ENCODE results near the gene HOXA6. TPM values are rescaled to one million over a fixed set of nuclear protein-coding genes. Genes with fewer than 3 reads are reported as not detected.

HOXA6 gene
- total RNA-seq, 2 experiments from 2014 or later: not detected

DNA sequence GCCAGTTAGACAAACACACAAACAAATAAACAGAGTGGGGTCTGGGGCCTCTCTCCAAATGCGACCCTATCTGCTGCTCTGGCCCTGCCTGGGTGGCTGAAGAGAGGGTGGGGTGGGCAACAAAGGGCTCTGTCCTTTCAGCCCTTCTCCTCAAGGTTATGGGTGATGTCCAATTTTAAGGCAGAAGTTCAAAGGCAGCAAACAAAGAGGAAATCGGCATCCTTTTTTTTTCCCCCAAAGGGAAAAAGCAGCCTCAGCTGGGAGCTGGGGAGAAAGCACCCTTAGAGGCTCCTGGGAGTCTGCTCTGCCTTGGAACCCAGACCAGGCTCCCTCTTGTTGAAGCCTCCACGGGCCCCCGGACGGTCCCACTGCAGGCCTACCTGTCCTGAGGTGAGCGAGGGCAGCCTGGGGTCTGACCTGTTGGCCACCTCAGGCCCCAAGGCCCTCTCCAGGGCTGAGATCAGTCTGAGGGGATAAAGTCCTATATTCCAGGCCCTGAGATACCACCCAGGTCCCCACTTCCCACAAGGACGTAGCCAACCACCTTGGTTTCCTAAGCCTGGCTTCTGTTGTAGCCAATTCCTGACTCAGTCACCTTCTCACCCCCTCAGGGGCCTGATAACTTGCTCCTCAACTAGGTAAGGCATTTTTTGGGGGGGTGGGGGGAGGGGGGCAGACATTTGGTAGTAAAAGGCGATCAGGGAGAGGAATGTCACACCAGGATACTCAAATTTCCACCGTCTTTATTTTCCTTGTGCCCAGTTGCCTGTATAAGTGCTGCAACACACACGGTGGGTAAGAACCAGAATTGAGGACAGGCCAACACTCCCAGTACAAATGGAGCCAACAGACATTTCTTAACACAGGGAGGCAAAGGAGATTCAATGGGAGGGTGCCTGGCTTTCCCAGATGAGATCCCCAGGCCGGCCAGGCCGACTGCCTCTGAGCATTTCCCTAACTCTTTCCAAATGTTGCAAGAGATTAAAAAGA, 33.2 kb upstream of the HOXA6 start:
- Mint-ChIP-seq H3K27ac (no peak overlapping the region), H3K27me3 (peaks cover 69% of the 10 kb centered on the region), H3K9me3 (no peaks in the 10 kb centered on the region), H3K36me3 (ENCODE audit: low read depth) (no peaks in the 10 kb centered on the region), H3K4me3 (no peak overlapping the region), H3K4me1 (ENCODE audit: low read depth) (peaks cover 15% of the 10 kb centered on the region)
- ChIA-PET CTCF (interaction anchor here (0.7 to 10.4 kb wide), 27 partner anchors 8 to 1288 kb away, joined by 3 to 61 read pairs (median 5); partner anchors contain the start of genes EVX1, HOXA3 and HOXA7), POLR2A (no interaction called here)
- intact Hi-C loops (cut with micrococcal nuclease): no loop called here
- no peak for ATAC-seq
- TF ChIP-seq, protein P1, sequence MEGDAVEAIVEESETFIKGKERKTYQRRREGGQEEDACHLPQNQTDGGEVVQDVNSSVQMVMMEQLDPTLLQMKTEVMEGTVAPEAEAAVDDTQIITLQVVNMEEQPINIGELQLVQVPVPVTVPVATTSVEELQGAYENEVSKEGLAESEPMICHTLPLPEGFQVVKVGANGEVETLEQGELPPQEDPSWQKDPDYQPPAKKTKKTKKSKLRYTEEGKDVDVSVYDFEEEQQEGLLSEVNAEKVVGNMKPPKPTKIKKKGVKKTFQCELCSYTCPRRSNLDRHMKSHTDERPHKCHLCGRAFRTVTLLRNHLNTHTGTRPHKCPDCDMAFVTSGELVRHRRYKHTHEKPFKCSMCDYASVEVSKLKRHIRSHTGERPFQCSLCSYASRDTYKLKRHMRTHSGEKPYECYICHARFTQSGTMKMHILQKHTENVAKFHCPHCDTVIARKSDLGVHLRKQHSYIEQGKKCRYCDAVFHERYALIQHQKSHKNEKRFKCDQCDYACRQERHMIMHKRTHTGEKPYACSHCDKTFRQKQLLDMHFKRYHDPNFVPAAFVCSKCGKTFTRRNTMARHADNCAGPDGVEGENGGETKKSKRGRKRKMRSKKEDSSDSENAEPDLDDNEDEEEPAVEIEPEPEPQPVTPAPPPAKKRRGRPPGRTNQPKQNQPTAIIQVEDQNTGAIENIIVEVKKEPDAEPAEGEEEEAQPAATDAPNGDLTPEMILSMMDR (IDR thresholded peaks at IDR 0.05): no peak
- DNase-seq: no peak

DNA sequence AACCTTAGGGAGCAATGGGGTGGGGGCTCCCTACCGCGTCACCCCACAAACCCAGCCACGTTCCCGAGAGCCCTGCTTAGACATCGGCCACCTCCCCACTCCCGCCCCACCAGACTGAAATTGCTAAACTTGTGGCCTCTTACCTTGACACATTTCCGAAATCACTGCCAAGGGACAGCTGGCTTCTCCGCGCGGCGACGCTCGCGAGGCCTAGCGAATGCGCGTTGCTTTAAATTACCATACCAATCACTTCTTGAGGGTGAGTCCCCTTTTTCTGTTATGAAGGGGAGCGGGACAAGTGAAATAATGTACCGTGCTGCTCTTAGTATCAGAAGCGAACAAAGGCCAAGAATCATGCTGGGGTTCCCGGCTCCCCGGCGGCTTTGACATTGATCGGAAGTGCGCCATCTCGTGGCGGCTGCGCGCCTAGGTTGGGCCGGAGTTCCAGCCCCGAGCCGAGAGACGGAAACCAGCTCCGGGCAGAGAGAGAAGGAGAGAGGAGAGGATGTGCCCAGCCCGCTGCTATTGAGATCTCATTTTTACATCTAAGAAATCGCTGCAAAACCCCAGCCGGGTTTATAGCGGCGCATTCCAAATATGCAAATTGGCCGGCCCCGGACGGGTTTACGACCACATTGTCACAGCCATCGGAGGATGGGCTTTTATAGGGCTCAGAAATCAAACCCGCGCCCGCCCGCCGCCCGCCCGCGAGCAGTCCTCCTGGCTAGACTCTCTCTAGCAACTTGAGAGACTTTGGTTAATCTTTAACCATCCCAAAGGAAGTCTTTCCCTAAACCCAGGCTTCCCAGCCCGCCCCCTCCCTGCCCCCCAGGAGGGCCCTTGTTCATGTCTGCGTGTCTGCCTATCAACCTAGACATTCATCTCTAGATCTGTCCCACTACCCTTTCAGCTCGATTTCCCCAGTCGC, 32.2 kb upstream of the HOXA6 start:
- no peak overlapping the region for H3K27ac Mint-ChIP-seq
- CTCF ChIA-PET: interaction anchor here (0.6 to 10.4 kb wide), 37 partner anchors 9 to 1287 kb away, joined by 3 to 61 read pairs (median 4); partner anchors contain the start of genes EVX1, HOXA3 and HOXA7
- POLR2A ChIA-PET: no interaction called here

GRCh38 chr7:27179030-27179429, 31.5 kb upstream of the HOXA6 start:
- H3K4me3 Mint-ChIP-seq: no peak overlapping the region

More for the DNA sequence above, 32.2 kb upstream of the HOXA6 start:
- TF ChIP-seq, protein P1 (IDR thresholded peaks at IDR 0.05): peak; percentile 84
- H3K4me3 Mint-ChIP-seq: no peak overlapping the region
- peaks cover 68% of the 10 kb centered on the region for H3K27me3 Mint-ChIP-seq
- ATAC-seq (peak; percentile 78), DNase-seq (peak; percentile 73)
- no peaks in the 10 kb centered on the region for H3K36me3 Mint-ChIP-seq (ENCODE audit: low read depth)
- peaks cover 5% of the 10 kb centered on the region for H3K4me1 Mint-ChIP-seq (ENCODE audit: low read depth)
- no peaks in the 10 kb centered on the region for H3K9me3 Mint-ChIP-seq
- intact Hi-C loops (cut with micrococcal nuclease): no loop called here

GRCh38 chr7:27178366-27178765, 30.8 kb upstream of the HOXA6 start:
- H3K4me1 Mint-ChIP-seq (ENCODE audit: low read depth): peaks cover 6% of the 10 kb centered on the region
- H3K9me3 Mint-ChIP-seq: no peaks in the 10 kb centered on the region
- intact Hi-C loops (cut with micrococcal nuclease): no loop called here
- peaks cover 70% of the 10 kb centered on the region for H3K27me3 Mint-ChIP-seq
- no peak overlapping the region for H3K4me3 Mint-ChIP-seq
- no peak for ATAC-seq
- ChIA-PET CTCF (interaction anchor here (0.9 to 10.4 kb wide), 15 partner anchors 9 to 497 kb away, joined by 3 to 61 read pairs (median 8); partner anchors contain the start of gene HOXA6), POLR2A (interaction anchor here (1.1 kb wide), 1 partner anchor 16 kb away, joined by 3 read pairs; no protein-coding TSS in a partner anchor)
- TF ChIP-seq, protein P1 (IDR thresholded peaks at IDR 0.05): no peak
- DNase-seq: no peak
- no peak overlapping the region for H3K27ac Mint-ChIP-seq
- no peaks in the 10 kb centered on the region for H3K36me3 Mint-ChIP-seq (ENCODE audit: low read depth)

More at GRCh38 chr7:27179030-27179429, 31.5 kb upstream of the HOXA6 start:
- no peak overlapping the region for H3K27ac Mint-ChIP-seq
- ChIA-PET POLR2A (no interaction called here), CTCF (interaction anchor here (0.6 to 10.4 kb wide), 29 partner anchors 9 to 1287 kb away, joined by 3 to 61 read pairs (median 5); partner anchors contain the start of genes EVX1 and HOXA6)
- ATAC-seq (no peak), DNase-seq (no peak)
- H3K4me1 Mint-ChIP-seq (ENCODE audit: low read depth): peaks cover 6% of the 10 kb centered on the region
- intact Hi-C loops (cut with micrococcal nuclease): no loop called here
- TF ChIP-seq, protein P1 (IDR thresholded peaks at IDR 0.05): no peak
- H3K27me3 Mint-ChIP-seq: peaks cover 70% of the 10 kb centered on the region
- no peaks in the 10 kb centered on the region for H3K36me3 Mint-ChIP-seq (ENCODE audit: low read depth)
- H3K9me3 Mint-ChIP-seq: no peaks in the 10 kb centered on the region
